Osteoblast (primary cell): ENCODE measurements around the gene C2CD2. TPM values are rescaled to one million over a fixed set of nuclear protein-coding genes. Genes with fewer than 3 reads are reported as not detected.

ENCODE experiments used
- DNase-seq: peaks from one replicate; pipeline ENCODE4 v3.0.0; 2011; ENCODE audit warnings: low spot score, mixed read lengths; ENCODE audit not compliant: insufficient read length; ENCODE audit errors: missing footprints
- H2AFZ ChIP-seq: 2 replicates; pipeline ENCODE4 v1.6.0; 2011; ENCODE audit warnings: mild to moderate bottlenecking, low read length
- H3K27ac ChIP-seq: 2 replicates; pipeline ENCODE4 v1.5.1; 2011; ENCODE audit warnings: mild to moderate bottlenecking, low read depth, low read length, moderate library complexity
- H3K27me3 ChIP-seq: 2 replicates; pipeline ENCODE4 v1.6.0; 2012; ENCODE audit warnings: mild to moderate bottlenecking, control low read depth, inconsistent platforms, low read length, moderate library complexity; ENCODE audit not compliant: insufficient read depth
- H3K36me3 ChIP-seq: 2 replicates; pipeline ENCODE4 v1.5.1; 2011; ENCODE audit warnings: mild to moderate bottlenecking, low read length, control low read depth, moderate library complexity; ENCODE audit not compliant: insufficient read depth
- H3K4me1 ChIP-seq: 2 replicates; pipeline ENCODE4 v1.5.1; 2011; ENCODE audit warnings: mild to moderate bottlenecking, low read length, control low read depth, moderate library complexity; ENCODE audit not compliant: insufficient read depth
- H3K4me2 ChIP-seq: 2 replicates; pipeline ENCODE4 v1.6.0; 2011; ENCODE audit warnings: mild to moderate bottlenecking, low read length; ENCODE audit not compliant: insufficient read depth
- H3K4me3 ChIP-seq: fragments of 200-600 bp; sonication (generic); 3 replicates; pipeline ENCODE4 v1.5.1; 2012; ENCODE audit warnings: mild to moderate bottlenecking, low read length, inconsistent platforms; ENCODE audit not compliant: insufficient read depth
- H3K79me2 ChIP-seq: 2 replicates; pipeline ENCODE4 v1.6.0; 2012; ENCODE audit warnings: mild to moderate bottlenecking, low read length, control low read depth, inconsistent platforms; ENCODE audit not compliant: insufficient read depth
- H3K9me3 ChIP-seq: 2 replicates; pipeline ENCODE4 v1.5.1; 2011; ENCODE audit warnings: low read depth, low read length, control low read depth
- H4K20me1 ChIP-seq: 2 replicates; pipeline ENCODE4 v1.6.0; 2012; ENCODE audit warnings: mild to moderate bottlenecking, low read length, control low read depth; ENCODE audit not compliant: insufficient read depth
- total RNA-seq: library from RNA; depleted of rRNA; stranded (reverse); fragments of >200 nt; gene quantifications from 2 replicates; pipeline ENCODE4 v1.2.3, GENCODE V29; 2012
- TF ChIP-seq, protein P1 (sequence below): IDR thresholded peaks from 2 replicates; pipeline ENCODE4 v1.5.1; 2011; ENCODE audit warnings: mild to moderate bottlenecking, low read depth, low read length, moderate library complexity; ENCODE audit errors: extremely low read depth

The C2CD2 gene
- total RNA-seq, 1 donor, result 40.9 TPM

DNA sequence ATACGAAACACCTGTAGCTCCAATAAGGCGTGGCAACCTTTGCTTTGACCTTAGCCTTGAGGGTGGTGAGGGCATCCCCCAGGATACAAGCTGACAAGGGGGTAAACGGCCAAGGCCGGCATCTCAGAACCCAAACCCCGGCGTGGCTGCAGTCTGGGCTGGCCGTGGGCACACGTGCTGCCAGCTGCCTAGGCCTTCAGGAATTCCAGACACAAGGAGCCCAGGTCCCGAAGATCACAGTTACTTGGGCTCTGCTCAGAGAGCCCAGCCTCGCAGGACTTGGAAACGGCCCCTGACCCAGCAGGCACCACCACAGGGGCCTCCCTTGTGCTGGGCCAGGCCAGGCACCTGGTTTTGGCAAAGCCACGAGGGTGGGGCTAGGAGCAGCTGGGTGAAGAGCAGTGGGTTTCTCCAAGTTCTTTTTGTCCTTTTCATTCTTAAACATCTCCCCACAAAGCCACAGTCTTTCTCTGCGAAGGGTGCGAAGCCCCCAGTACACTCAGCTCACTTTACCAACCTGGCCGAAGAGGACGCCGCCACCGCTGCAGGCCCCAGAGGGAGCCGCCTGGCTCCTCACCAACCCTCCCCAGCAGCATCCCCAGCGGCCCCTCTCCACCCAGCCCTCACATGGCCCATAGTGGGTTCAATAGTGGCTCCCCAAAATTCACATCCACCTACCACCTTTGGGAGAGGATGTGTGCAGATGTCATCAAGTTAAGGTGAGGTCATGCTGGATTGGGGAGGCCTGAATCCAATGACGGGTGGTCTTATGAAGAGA is 101.5 kb downstream of the C2CD2 start:
- TF ChIP-seq, protein P1, sequence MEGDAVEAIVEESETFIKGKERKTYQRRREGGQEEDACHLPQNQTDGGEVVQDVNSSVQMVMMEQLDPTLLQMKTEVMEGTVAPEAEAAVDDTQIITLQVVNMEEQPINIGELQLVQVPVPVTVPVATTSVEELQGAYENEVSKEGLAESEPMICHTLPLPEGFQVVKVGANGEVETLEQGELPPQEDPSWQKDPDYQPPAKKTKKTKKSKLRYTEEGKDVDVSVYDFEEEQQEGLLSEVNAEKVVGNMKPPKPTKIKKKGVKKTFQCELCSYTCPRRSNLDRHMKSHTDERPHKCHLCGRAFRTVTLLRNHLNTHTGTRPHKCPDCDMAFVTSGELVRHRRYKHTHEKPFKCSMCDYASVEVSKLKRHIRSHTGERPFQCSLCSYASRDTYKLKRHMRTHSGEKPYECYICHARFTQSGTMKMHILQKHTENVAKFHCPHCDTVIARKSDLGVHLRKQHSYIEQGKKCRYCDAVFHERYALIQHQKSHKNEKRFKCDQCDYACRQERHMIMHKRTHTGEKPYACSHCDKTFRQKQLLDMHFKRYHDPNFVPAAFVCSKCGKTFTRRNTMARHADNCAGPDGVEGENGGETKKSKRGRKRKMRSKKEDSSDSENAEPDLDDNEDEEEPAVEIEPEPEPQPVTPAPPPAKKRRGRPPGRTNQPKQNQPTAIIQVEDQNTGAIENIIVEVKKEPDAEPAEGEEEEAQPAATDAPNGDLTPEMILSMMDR, result no peak
- DNase-seq, result peak; percentile 23
- no peaks in the 10 kb centered on the region for H3K4me1 ChIP-seq
- H3K9me3 ChIP-seq, result no peaks in the 10 kb centered on the region
- no peaks in the 10 kb centered on the region for H3K79me2 ChIP-seq
- H3K4me3 ChIP-seq, result no peak overlapping the region
- H3K36me3 ChIP-seq, result peaks cover 27% of the 10 kb centered on the region
- H4K20me1 ChIP-seq, result no peaks in the 10 kb centered on the region
- no peaks in the 10 kb centered on the region for H3K27me3 ChIP-seq
- no peak overlapping the region for H2AFZ ChIP-seq
- no peak overlapping the region for H3K4me2 ChIP-seq
- H3K27ac ChIP-seq, result no peak overlapping the region

DNA sequence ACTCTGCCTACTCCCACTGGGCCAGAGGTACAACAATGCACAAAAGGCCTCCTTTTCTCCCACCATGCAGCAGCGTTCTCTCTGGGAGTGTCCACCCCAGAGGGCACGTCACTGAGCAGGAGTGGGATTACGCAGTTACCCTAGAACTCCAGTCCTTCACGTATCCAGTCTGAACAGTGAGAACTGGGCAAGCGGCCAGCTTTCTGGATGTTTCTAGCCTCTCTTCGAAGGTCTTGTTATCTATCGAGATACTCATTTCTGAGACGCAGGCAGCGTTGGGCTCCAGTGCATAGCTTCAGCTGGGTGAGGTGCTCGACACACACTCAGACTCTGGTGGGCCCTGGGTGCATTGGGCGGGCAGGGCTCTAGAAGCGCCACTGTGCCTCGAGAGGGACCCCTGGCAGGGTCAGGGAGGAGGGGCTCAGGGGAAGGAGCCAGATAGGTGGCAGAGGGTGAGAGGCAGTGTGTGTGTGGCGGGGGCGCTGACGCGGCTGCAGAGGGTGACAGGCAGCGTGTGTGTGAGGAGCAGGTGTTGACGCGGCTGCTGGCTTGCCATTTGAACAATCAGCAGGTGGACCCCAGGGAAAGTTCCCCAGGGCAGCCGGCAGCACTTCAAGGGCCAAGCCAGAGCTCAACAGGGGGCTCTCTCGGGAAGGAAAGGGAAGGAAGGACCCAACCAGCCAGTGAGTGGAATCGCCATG is 102.6 kb downstream of the C2CD2 start:
- TF ChIP-seq, protein P1, result no peak
- Histone ChIP-seq H3K27me3 (no peaks in the 10 kb centered on the region), H3K36me3 (peaks cover 18% of the 10 kb centered on the region), H3K4me3 (no peak overlapping the region), H3K4me2 (no peak overlapping the region), H3K79me2 (no peaks in the 10 kb centered on the region), H2AFZ (no peak overlapping the region), H3K9me3 (no peaks in the 10 kb centered on the region), H3K4me1 (no peaks in the 10 kb centered on the region), H4K20me1 (no peaks in the 10 kb centered on the region), H3K27ac (no peak overlapping the region)
- no peak for DNase-seq

- Histone ChIP-seq H3K27me3 (no peaks in the 10 kb centered on the region), H3K4me1 (no peaks in the 10 kb centered on the region), H4K20me1 (no peaks in the 10 kb centered on the region), H3K9me3 (no peaks in the 10 kb centered on the region), H2AFZ (no peak overlapping the region), H3K4me2 (no peak overlapping the region), H3K79me2 (no peaks in the 10 kb centered on the region), H3K36me3 (peaks cover 16% of the 10 kb centered on the region), H3K4me3 (no peak overlapping the region), H3K27ac (no peak overlapping the region)
- DNase-seq, result no peak
- TF ChIP-seq, protein P1, result no peak
Measured at GRCh38 chr21:41850085-41850484, 103.7 kb downstream of the C2CD2 start.

- Histone ChIP-seq H3K4me2 (no peak overlapping the region), H3K27ac (no peak overlapping the region), H4K20me1 (no peaks in the 10 kb centered on the region), H3K36me3 (peaks cover 9% of the 10 kb centered on the region), H3K4me1 (no peaks in the 10 kb centered on the region), H3K9me3 (no peaks in the 10 kb centered on the region), H3K79me2 (no peaks in the 10 kb centered on the region), H3K4me3 (no peak overlapping the region), H3K27me3 (no peaks in the 10 kb centered on the region), H2AFZ (no peak overlapping the region)
- DNase-seq, result peak; percentile 23
- TF ChIP-seq, protein P1, result no peak
Measured at GRCh38 chr21:41848958-41849580, 104.7 kb downstream of the C2CD2 start.
